DOHH2 (cell line): ENCODE measurements around the gene POR.

Experiments
- H3F3A ChIP-seq: fragments of 200-600 bp; sonication (generic), shearing (Covaris generic); 2 replicates; pipeline ENCODE4 v1.6.0; 2016; ENCODE audit warnings: antibody characterized with exemption, mild to moderate bottlenecking; ENCODE audit not compliant: control insufficient read depth, insufficient read depth
- H3K27ac ChIP-seq: fragments of 200-600 bp; sonication (generic); 2 replicates; pipeline ENCODE4 v1.5.1; 2014; ENCODE audit warnings: low read depth, mild to moderate bottlenecking, low read length, moderate library complexity
- H3K27me3 ChIP-seq: fragments of 200-600 bp; sonication (generic); 2 replicates; pipeline ENCODE4 v1.6.1; 2014; ENCODE audit warnings: mild to moderate bottlenecking, low read length, mixed read lengths; ENCODE audit not compliant: control insufficient read depth
- H3K36me3 ChIP-seq: fragments of 200-600 bp; sonication (generic); 2 replicates; pipeline ENCODE4 v1.6.1; 2014; ENCODE audit warnings: mild to moderate bottlenecking, low read length, moderate library complexity, mixed read lengths; ENCODE audit not compliant: control insufficient read depth
- H3K4me1 ChIP-seq: fragments of 200-600 bp; sonication (generic); 2 replicates; pipeline ENCODE4 v1.6.1; 2014; ENCODE audit warnings: mild to moderate bottlenecking, low read length, mixed read lengths; ENCODE audit not compliant: control insufficient read depth
- H3K4me2 ChIP-seq: fragments of 200-600 bp; sonication (generic); 2 replicates; pipeline ENCODE4 v1.6.0; 2014; ENCODE audit warnings: mild to moderate bottlenecking, low read length, moderate library complexity
- H3K4me3 ChIP-seq: fragments of 200-600 bp; sonication (generic); 2 replicates; pipeline ENCODE4 v1.5.1; 2014; ENCODE audit warnings: mild to moderate bottlenecking, low read length, mixed read lengths
- H3K79me2 ChIP-seq: fragments of 200-600 bp; sonication (generic); 2 replicates; pipeline ENCODE4 v1.6.1; 2014; ENCODE audit warnings: mild to moderate bottlenecking, low read length, mixed read lengths; ENCODE audit not compliant: control insufficient read depth
- H3K9me2 ChIP-seq: fragments of 200-600 bp; sonication (generic); replicated peaks from 2 replicates; pipeline ENCODE4 v1.6.1; 2014; ENCODE audit warnings: mild to moderate bottlenecking, low read length, mixed read lengths; ENCODE audit not compliant: control insufficient read depth
- H3K9me3 ChIP-seq: fragments of 200-600 bp; sonication (generic); 2 replicates; pipeline ENCODE4 v1.6.1; 2014; ENCODE audit warnings: antibody characterized with exemption, low read length, mixed read lengths; ENCODE audit not compliant: control insufficient read depth, insufficient read depth
- H4K20me1 ChIP-seq: fragments of 200-600 bp; sonication (generic); 2 replicates; pipeline ENCODE4 v1.6.0; 2014; ENCODE audit warnings: low read depth, mild to moderate bottlenecking, antibody characterized with exemption, low read length, moderate library complexity; ENCODE audit not compliant: control insufficient read depth, insufficient read depth
- EZH2phosphoT487 ChIP-seq: fragments of 200-600 bp; sonication (generic); IDR thresholded peaks from 2 replicates; pipeline ENCODE4 v1.6.1; 2017; ENCODE audit warnings: borderline replicate concordance, mild to moderate bottlenecking, antibody characterized with exemption, low read length, moderate library complexity, mixed read lengths
- TF ChIP-seq, protein P1 (sequence below): fragments of 200-600 bp; sonication (generic); IDR thresholded peaks from one replicate; pipeline ENCODE4 v1.5.1; 2014; ENCODE audit warnings: antibody characterized with exemption, mild to moderate bottlenecking, low read depth, low read length; ENCODE audit not compliant: poor library complexity, severe bottlenecking

POR gene

DNA sequence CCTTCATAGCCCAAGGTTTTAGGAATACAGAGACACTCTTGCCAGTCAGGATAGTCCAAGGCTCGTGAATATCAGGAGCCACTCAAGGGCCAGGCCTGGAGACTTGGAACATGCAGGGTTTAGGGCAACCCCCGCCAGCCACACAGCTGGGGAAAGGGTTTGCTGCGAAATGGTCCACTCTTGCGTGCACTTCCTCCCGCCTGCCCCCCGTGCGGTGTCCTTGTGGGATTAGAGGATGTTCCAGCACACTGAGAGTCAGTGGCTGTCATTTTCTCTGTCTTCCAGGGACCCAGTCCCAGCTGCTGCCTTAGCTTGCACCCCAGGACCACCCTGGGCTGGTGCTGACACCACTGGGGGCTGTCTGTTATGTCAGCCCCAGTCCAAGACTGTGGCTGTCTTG is 38.5 kb downstream of the POR start:
- Histone ChIP-seq H3K4me1 (no peaks in the 10 kb centered on the region), H3K36me3 (0 out of 2 replicates have a peak, but pooled peaks cover 4% of the 10 kb centered on the region)

DNA sequence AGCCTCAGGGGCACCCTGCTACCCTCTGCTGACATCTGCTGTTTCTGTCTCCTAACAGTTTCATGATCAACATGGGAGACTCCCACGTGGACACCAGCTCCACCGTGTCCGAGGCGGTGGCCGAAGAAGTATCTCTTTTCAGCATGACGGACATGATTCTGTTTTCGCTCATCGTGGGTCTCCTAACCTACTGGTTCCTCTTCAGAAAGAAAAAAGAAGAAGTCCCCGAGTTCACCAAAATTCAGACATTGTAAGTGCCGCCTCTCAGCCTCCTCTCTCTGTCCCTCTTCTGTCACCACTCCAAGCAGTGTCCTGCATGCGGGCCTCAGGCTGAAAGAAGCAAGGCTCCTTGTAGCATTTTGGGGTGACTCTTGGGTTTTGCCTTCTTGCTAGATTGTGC is 39.0 kb downstream of the POR start:
- H3F3A ChIP-seq, result no peaks in the 10 kb centered on the region
- TF ChIP-seq, protein P1, sequence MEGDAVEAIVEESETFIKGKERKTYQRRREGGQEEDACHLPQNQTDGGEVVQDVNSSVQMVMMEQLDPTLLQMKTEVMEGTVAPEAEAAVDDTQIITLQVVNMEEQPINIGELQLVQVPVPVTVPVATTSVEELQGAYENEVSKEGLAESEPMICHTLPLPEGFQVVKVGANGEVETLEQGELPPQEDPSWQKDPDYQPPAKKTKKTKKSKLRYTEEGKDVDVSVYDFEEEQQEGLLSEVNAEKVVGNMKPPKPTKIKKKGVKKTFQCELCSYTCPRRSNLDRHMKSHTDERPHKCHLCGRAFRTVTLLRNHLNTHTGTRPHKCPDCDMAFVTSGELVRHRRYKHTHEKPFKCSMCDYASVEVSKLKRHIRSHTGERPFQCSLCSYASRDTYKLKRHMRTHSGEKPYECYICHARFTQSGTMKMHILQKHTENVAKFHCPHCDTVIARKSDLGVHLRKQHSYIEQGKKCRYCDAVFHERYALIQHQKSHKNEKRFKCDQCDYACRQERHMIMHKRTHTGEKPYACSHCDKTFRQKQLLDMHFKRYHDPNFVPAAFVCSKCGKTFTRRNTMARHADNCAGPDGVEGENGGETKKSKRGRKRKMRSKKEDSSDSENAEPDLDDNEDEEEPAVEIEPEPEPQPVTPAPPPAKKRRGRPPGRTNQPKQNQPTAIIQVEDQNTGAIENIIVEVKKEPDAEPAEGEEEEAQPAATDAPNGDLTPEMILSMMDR, result no peak
- no peak for TF ChIP-seq EZH2phosphoT487
- no peaks in the 10 kb centered on the region for H3K9me2 ChIP-seq
- H4K20me1 ChIP-seq, result no peaks in the 10 kb centered on the region
- H3K4me1 ChIP-seq, result no peaks in the 10 kb centered on the region
- 0 out of 2 replicates have a peak, but pooled peaks cover 4% of the 10 kb centered on the region for H3K36me3 ChIP-seq
- H3K27me3 ChIP-seq, result no peaks in the 10 kb centered on the region
- no peaks in the 10 kb centered on the region for H3K9me3 ChIP-seq
- no peak overlapping the region for H3K27ac ChIP-seq
- no peaks in the 10 kb centered on the region for H3K79me2 ChIP-seq
- H3K4me2 ChIP-seq, result no peak overlapping the region
- no peak overlapping the region for H3K4me3 ChIP-seq

More for the DNA sequence above, 38.5 kb downstream of the POR start:
- H3K27ac ChIP-seq, result no peak overlapping the region
- TF ChIP-seq, protein P1, result no peak
- no peak for TF ChIP-seq EZH2phosphoT487
- H3F3A ChIP-seq, result no peaks in the 10 kb centered on the region
- no peaks in the 10 kb centered on the region for H3K79me2 ChIP-seq
- H3K27me3 ChIP-seq, result no peaks in the 10 kb centered on the region
- H3K4me3 ChIP-seq, result no peak overlapping the region
- no peak overlapping the region for H3K4me2 ChIP-seq
- H3K9me2 ChIP-seq, result no peaks in the 10 kb centered on the region
- no peaks in the 10 kb centered on the region for H3K9me3 ChIP-seq
- no peaks in the 10 kb centered on the region for H4K20me1 ChIP-seq

DNA sequence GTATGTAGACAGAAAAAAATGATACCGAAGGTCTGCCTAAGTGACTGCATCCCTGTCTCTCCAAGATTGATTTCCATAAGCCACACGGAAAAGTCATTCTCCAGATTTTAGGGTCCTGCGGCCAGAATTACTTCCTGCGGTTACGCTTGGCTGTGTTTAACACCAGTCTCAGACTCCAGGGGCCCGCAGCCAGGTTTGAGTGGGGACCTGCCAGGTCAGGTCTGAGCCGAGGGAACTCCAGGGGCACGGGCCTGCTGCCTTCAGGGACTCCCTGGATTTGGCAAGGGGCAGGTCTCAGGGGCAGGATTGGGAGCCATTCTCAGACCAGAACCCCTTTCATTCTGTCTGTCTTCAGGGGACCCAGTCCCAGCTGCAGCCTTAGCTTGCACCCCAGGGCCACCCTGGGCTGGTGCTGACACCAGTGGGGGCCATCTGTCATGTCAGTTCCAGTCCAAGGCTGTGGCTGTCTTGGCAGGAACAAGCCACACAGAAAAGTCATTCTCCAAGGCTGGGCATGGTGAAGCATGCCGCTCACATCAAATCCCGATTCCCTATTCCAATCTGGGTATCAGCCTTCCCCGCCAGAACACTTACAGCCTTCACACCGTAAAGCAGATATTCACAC is 40.5 kb downstream of the POR start:
- H3K4me2 ChIP-seq, result no peak overlapping the region
- H3K9me2 ChIP-seq, result no peaks in the 10 kb centered on the region
- H4K20me1 ChIP-seq, result no peaks in the 10 kb centered on the region
- no peaks in the 10 kb centered on the region for H3K27me3 ChIP-seq
- TF ChIP-seq, protein P1, result no peak
- TF ChIP-seq EZH2phosphoT487, result no peak
- H3F3A ChIP-seq, result no peaks in the 10 kb centered on the region
- no peaks in the 10 kb centered on the region for H3K4me1 ChIP-seq
- 0 out of 2 replicates have a peak, but pooled peaks cover 4% of the 10 kb centered on the region for H3K36me3 ChIP-seq
- no peak overlapping the region for H3K4me3 ChIP-seq
- no peaks in the 10 kb centered on the region for H3K79me2 ChIP-seq
- no peaks in the 10 kb centered on the region for H3K9me3 ChIP-seq
- no peak overlapping the region for H3K27ac ChIP-seq
